HT-29 (cell line): Measurements from ENCODE around the gene MCM10. TPM values are rescaled to one million over a fixed set of nuclear protein-coding genes. Genes with fewer than 3 reads are reported as not detected.
A peak's percentile ranks its signal among the peaks of the same experiment; 100 is the strongest.
"Not testable (repeated sequence)": the region's sequence is repeated elsewhere in the genome, so short reads cannot be mapped to it uniquely, and the experiment has no call there.

ENCODE experiments used
- DNase-seq: peaks from one replicate; pipeline ENCODE4 v3.0.0-alpha.2; 2015; ENCODE audit warnings: low spot score
- total RNA-seq: library from RNA; depleted of rRNA; stranded (reverse); fragments of >200 nt; shearing (Covaris generic); gene quantifications from 2 replicates; pipeline ENCODE4 v1.2.3, GENCODE V29; 2014; rRNA removed

MCM10 gene
- total RNA-seq, result 14.5 and 20.1 TPM in 2 replicates

- peak; percentile 99 for DNase-seq
Measured at GRCh38 chr10:13160934-13161856, at the start of gene MCM10. TSS of gene MCM10 (plus strand) at chr10:13161558. CDS start at chr10:13164203, 2,645 bp downstream.

DNA sequence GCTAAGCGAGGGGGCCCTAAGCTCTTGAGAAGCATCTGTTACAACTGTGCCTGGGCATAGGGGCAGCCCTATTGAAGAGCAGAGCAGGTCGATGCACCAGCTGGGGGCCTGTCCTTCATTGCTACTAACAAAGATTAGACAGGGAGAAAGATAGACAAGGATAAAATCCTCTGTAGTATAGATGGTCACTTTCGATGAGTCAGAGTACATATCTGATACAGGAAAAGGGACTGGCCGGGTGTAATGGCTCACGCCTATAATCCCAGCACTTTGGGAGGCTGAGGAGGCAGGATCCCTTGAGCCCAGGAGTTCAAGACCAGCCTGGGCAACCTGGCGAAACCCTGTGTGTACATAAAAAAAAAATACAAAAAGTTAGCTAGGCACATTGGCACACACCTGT is 47.8 kb upstream of the MCM10 start:
- no peak for DNase-seq

GRCh38 chr10:13115832-13116803 is 45.2 kb upstream of the MCM10 start:
- DNase-seq, result peak; percentile 7

- no peak for DNase-seq
Measured at GRCh38 chr10:13117841-13118783, 43.2 kb upstream of the MCM10 start.

DNA sequence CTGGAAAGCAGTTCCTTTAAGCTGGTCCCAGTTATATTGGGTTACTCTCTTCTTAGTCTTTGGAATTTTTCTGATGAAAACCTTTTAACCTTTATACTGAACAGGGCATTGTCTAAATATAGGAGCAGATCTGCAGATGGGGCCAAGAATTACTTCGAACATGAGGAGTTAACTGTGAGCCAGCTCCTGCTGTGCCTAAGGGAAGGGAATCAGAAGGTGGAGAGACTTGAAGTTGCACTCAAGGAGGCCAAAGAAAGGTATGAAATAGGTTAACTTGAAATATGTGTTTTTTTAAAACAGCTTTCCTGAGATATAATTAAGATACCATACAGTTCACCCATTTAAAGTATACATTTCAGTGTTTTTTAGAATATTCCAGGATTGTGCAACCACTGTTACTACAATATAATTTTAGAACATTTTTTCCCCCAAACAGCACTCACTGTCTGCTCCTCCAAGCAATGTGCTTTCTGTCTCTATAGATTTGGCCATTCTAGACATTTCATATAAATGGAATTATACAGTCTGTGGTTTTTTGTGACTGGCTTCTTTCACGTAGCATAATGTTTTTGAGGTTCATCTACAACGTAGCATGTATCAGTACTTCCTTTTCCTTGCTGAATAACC is 42.5 kb upstream of the MCM10 start:
- no peak for DNase-seq

GRCh38 chr10:13120786-13121499 is 40.4 kb upstream of the MCM10 start:
- DNase-seq, result no peak

DNA sequence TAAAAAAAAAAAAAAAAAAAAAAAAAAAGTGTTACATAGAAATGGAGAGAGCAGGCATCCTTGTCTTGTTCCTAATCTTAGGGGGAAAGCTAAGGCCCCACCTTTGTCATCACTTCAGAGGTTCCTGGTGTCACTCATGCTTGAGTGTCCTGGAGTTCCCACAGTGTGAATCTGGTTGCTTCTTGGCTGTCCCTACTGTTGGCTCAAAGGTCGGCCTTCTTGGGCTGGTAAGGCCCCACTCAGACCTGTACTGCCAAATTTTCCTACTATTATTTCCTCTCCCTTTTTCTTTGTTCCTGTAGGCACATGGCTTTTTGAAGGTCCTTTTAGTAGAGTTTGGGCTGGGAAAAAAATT is 39.9 kb upstream of the MCM10 start:
- no peak for DNase-seq

GRCh38 chr10:13136651-13137050 is 24.7 kb upstream of the MCM10 start:
- no peak for DNase-seq

DNA sequence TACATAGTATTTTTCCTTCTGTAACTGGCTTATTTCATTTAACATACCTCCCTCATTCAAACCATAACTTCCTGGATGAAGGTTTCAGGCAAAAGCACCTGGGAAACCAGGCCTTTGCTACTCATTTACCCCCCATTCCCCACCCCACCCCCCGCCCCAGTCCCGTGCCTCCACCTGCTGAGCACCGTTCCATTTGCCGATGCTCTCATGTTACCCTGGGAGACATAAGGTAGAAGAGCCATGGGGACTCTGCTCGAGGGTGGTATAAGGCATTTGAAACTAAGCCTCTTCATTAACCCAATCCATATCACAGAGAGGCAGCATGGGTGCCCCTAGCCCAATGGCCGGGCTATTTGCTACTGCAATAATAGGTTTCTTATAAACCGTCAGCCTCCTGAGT is 22.2 kb upstream of the MCM10 start:
- DNase-seq, result no peak

GRCh38 chr10:13139676-13140075 is 21.7 kb upstream of the MCM10 start:
- DNase-seq, result no peak

DNA sequence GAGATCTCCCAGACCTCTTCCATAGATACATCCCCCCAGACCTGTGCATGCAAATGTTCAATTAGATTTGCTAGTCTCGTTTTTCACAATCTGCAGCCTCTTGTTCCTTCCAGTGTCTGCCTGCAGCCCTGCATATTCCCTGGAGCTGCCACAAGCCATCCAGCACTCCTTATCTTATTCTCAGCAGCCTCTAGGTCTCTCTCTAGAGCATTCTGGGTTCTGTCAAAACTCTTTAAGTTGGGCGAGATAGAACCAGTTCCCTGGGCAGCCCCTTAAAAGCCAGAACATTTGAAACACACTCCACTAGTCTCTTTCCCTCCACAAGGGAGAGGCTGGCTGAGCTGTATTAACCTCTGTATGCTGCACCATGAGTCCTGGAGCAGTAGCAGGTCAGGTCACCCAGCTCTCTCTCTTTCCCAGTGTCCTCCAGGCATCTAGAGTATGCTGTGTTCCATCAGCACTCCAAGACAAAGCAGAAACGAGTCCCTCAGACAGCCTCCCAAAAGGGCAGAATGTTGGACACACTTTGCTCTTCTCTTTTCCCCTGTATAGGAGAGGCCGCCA is 20.6 kb upstream of the MCM10 start:
- no peak for DNase-seq

- DNase-seq, result no peak
Measured at GRCh38 chr10:13143766-13144165, 17.6 kb upstream of the MCM10 start.

- no peak for DNase-seq
Measured at GRCh38 chr10:13144814-13145213, 16.5 kb upstream of the MCM10 start.

- DNase-seq, result no peak
Measured at GRCh38 chr10:13146379-13146778, 15.0 kb upstream of the MCM10 start.

- DNase-seq, result no peak
Measured at GRCh38 chr10:13147161-13147560, 14.2 kb upstream of the MCM10 start.

- DNase-seq, result no peak
Measured at GRCh38 chr10:13152296-13152695, 9.1 kb upstream of the MCM10 start.

- DNase-seq, result not testable (repeated sequence)
Measured at GRCh38 chr10:13155860-13156259, 5.5 kb upstream of the MCM10 start.

- no peak for DNase-seq
Measured at GRCh38 chr10:13158401-13158800, 3.0 kb upstream of the MCM10 start.

DNA sequence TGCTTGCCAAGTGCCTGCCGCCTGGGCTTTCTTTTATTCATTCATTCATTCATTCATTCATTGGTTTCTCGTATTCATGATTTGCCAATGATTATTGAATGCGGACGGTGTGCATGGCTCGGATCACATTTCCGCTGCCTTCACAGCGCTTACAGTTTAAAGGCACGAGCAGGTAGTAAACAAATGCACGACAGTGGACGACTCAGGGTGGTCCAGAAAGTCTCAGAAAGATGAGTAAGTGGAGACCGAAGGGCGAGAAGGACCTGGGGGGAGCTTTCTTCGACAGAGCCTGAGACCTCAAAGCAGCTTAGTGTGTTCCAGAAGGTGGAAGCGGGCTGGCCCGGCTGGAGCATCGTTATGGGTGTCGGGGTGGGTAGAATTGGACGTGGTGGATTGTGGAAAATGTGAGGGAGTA is 506 bp downstream of the MCM10 start:
- DNase-seq, result peak; percentile 30

GRCh38 chr10:13163859-13164258 is 2.5 kb downstream of the MCM10 start:
- no peak for DNase-seq
